ENCODE measurements around the gene ADIPOR1.
A peak's percentile ranks its signal among the peaks of the same experiment; 100 is the strongest.
"Not testable (repeated sequence)": the region's sequence is repeated elsewhere in the genome, so short reads cannot be mapped to it uniquely, and the experiment has no call there.

Gene ADIPOR1

GRCh38 chr1:202957733-202958543, at the start of gene ADIPOR1:
Gene ADIPOR1, minus strand, starts transcription at chr1:202958312. Its CDS starts 7,242 bp downstream, at chr1:202951070.
- peak; percentile 46 for DNase-seq

GRCh38 chr1:203006948-203007871, 49.1 kb upstream of the ADIPOR1 start, which contains the start of gene TMEM183A:
Gene TMEM183A, plus strand, starts transcription at chr1:203007374. Its CDS starts 92 bp downstream, at chr1:203007466.
- DNase-seq = peak; percentile 56

GRCh38 chr1:203005395-203006142, 47.5 kb upstream of the ADIPOR1 start:
- DNase-seq = not testable (repeated sequence)

DNA sequence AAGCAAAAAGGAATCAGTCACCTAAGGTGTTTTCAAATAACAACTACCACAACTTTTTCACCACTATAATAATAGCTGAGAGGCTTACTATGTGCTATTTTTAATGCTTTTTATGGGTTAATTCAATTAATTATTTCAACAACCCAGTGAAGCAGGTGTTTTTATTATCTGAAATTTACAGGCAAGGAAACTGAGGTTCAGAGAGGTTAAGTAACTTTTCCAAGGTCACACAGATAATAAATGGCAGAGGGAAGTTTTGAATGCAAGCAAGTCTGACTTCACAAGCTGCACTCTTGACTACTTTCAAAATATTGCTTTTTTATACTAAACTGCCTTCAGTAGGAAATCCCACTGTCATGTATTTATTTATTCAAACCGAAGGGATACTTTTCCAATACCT, 44.8 kb upstream of the ADIPOR1 start:
- DNase-seq = no peak

DNA sequence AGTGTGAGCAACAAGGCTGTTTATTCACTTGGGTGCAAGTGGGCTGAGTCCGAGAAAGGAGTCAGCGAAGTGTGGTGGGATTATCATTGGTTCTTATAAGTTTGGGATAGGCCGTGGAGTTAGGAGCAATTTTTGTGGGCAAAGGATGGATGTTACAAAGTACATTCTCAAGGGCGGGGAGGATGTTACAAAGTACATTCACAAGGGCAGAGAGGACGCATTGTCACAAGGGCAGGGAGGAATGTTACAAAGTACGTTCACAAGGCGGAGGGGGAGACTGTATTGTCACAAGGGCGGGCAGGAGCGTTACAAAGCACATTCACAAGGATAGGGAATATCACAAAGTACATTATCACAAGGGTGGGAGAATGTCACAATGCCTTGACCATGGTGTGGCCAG, 43.9 kb upstream of the ADIPOR1 start:
- DNase-seq = no peak

DNA sequence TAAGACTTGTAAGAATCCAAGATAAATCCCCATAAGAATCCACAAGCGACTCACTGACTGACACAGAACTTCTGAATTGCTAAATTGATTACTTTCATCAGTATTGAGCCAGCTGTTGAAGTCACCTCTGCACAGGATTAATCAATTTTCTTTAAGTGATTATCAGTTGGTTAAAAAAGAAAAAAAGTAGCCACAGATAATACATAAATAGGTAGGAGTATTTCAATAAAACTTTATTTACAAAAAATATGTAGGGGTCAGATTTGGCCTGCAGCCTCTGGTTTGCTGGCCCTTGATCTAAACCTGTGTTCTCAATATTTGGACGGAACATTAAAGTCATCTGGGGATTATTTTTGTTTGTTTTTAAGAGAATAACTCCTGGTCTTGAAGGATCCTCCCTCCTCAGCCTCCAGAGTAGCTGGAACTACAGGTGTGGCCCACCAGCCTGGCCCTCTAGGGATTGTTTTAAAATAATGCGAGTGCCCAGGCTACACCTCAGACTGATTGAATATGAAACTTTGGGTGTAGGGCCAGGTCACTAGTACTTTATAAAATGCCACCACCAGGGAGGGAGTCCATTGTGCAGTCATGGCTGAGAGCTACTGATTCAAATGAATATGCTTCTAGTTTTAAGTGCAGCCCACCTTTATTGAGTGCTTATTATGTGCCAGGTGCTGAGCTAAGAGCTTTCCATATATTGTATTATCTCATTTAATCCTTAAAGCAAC, 42.3 kb upstream of the ADIPOR1 start:
- DNase-seq = no peak

DNA sequence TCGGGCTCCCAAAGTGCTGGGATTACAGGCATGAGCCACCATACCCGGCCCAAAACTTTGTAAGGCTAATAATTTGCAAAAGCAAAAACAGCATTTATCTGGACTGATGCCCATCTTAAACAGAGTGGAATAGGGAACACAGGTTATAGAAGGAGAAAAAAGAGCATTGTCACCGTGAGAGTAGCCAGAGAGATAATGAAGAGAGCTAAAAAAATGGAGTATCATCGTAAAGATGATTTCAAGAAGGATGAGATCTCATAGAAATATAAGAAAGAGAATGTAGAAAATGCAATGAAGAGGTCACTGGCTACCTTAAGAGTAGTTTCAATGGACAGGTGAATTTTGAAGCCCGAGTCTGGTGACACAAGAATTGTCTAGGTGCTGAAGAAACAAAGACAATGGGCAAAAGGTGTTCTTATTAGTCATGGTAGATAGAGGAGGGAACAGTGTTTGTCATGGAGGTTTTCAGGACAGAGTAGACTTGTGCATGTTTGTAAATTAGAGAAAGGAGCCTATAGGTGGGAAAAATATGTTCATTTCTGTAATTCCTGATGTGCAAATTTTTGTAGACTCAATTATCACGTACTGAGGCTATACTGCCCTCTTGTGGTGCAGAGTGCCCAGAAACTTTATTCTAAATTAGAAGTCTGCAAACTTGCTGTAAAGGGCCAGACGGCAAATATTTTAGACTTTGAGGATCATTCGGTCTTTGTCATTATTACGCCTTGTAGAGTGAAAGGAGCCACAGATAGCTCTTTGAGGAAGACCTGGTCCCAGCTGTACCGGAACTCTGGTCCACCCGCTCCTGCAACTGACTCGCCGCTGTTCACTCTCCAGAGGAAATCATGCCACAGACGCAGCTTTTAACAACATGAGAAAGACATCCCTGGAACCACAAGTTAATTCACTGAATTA, 41.0 kb upstream of the ADIPOR1 start:
- no peak for DNase-seq

DNA sequence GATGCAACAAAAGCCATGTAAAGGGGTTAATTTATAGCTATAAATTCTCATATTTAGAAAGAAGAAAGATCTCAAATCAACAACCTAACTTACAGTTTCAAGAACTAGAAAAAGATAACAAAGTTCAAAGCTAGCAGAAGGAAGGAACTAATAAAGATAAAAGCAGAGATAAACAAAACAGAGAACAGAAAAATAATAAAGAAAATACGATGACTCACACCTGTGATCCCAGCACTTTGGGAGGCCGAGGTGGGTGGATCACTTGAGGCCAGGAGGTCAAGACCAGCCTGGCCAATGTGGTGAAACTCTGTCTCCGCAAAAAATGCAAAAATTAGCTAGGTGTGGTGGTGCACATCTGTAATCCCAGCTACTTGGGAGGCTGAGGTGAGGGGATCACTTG, 36.6 kb upstream of the ADIPOR1 start:
- no peak for DNase-seq

GRCh38 chr1:202991112-202991511, 33.0 kb upstream of the ADIPOR1 start:
- DNase-seq = no peak

GRCh38 chr1:202989879-202990278, 31.8 kb upstream of the ADIPOR1 start:
- no peak for DNase-seq

DNA sequence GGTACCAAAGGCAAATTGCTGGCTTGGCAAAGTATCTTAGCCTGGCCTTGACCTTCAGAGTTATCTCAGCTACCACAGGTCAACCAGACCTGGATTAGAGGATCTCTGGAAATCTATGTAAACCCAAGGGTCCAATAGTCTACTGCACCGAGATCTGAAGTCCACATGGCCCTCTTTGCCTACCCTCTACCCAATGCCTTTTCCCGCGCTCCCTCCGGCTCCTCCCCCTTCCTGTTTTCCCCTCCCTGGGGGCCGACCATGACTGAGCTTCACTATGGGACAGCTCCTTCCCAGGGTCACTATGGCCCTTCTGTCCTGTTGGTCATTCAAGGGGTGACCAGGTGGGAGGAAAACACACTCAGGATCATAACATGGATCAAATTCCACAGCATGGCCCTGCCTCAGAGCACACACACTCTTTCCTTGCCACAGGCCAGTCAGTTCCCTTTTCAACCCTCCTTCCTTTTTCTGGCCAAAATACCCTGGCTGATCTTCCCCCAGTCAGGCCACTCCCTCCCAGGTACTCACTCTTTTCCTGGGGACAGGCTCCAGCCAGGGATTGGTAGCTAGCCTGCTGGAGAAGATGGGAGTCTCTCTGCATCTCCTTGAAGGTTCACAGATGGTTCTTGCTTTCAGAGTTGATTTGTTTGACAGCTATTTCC, 29.9 kb upstream of the ADIPOR1 start:
- DNase-seq = no peak

DNA sequence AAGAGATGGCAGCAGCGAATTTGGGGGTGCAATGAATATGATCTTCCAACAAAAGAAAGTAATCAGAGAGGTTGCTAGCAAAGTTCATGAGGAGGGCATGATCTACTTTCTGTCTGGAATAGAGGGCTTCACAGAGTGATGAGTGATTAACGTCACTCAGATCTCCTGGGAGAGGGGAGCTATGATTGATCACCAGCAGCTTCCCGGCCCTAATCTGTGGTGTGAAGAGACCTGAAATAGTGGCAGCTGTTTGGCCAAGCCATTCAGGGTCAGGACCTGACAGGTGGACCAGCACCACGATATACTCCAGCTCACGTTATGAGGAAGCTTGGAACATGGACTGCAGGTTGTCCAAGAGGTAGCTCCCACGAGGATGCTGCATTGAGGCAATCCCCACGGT, 29.1 kb upstream of the ADIPOR1 start:
- no peak for DNase-seq

DNA sequence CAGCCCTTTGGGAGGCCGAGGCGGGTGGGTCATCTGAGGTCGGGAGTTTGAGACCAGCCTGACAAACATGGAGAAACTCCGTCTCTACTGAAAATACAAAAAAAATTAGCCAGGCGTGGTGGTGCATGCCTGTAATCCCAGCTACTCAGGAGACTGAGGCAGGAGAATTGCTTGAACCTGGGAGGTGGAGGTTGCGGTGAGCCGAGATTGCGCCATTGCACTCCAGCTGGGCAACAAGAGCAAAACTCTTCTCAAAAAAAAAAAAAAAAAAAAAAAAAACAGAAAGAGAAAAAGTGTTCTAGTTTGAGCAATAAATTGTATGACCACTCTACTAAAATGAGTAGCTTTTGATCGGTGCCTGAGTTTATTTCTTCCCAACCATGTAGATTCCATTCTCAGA, 28.0 kb upstream of the ADIPOR1 start:
- DNase-seq = not testable (repeated sequence)

GRCh38 chr1:202982715-202983430, 24.8 kb upstream of the ADIPOR1 start:
- no peak for DNase-seq

- no peak for DNase-seq
These were observed 23.8 kb upstream of the ADIPOR1 start for GRCh38 chr1:202981939-202982338.

DNA sequence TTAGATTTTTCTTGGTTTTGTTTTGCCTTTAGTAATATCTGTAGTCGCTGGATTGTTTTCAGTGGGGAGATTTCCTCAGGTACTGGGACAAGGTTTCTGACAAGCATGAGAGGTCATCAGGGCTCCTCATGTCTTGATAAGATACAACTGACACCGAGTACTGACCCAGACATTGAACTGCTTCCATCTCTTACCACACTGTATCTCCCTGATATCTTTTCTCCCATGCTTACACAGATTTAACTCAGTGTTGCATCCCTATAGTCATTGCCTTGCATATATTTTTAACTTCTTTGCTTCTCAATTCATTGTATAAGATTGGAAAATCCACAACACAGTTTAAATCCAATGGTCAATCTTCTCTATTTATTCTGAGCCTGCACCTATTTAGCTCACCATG, 21.3 kb upstream of the ADIPOR1 start:
- DNase-seq = no peak

DNA sequence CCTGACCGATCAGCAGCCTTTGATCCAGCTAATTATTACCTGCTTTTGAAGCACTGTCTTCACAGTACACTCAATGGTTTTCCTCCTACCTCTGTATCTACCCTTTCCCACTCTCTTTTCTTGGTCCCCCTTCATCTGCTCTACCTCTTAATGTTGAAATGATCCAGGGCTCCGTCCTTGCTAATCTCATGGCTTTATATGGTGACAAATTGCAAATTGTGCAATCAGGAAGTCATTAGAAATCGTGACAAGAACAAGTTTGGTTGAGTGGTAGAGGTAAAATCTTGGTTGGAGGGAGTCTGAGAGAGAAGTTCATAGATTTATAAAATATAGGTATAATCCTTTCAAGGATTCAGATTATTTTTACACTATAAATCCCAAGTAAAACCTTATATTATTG, 18.5 kb upstream of the ADIPOR1 start:
- DNase-seq = no peak

DNA sequence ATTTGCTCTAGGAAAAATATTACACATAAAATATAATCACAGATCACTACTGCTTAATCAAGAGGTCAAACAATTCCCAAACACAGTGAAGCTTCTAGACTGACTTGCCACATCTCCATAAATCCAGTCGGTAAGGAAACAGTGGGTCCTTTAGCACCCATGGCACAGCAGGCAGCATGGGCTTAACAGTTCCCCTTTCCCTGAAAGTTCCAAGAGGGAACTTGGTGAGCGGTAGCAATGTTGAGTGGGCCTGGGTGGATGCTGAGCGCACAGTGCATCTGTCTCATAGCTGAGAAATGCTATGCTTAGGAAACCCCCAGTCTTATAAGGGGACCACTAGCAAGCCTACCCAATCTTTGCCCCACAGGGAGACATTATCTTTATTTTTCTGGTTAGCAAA, 16.7 kb upstream of the ADIPOR1 start:
- DNase-seq = no peak

- DNase-seq = no peak
These were observed 13.9 kb upstream of the ADIPOR1 start for GRCh38 chr1:202972046-202972445.

DNA sequence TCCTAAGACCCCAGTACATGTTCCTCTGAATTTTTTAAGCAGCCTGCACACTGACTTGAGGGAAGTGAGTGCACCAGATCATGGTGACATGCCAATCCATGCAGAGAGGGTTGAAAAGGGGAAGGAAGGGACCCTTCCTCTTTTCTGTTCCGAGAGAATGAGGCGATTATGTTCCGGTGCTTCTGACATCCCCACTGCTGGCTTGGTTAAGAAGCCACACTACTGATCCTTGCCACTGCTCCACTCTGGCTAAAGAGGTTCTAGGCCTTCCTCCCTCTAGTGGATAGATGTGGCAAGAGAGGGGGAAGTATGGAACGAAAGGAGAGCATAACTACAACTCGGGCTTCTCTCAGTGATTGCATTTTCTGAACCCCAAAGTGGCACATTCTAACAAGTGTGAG, 10.8 kb upstream of the ADIPOR1 start:
- DNase-seq = no peak
